GM19372 (cell line): ENCODE results near the gene CPNE5.

Experiments
- ATAC-seq: cut with Tn5 transposase; IDR thresholded peaks from one replicate; pipeline ENCODE4 v1.9.1; 2021; ENCODE audit warnings: mild to moderate bottlenecking, low read depth, moderate library complexity; ENCODE audit not compliant: unreplicated experiment

The CPNE5 gene

DNA sequence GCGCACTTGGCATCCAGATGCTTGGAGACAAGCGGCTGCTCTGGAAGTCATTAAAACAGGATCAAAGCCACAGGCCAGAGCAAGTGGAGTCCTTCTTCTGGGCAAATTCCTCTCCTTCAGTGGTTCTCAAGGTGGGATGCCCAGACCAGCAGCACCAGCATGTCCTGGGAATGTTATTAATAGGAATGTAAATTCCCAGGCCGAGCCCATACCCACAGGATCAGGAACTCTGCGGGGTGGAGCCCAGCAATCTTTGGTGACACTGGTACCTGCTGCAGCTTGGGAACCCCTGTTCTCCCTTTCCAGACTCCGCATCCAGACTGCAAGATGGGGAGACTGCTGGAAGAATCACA, 44.6 kb downstream of the CPNE5 start:
- no peak for ATAC-seq

GRCh38 chr6:36793913-36794712, 45.1 kb downstream of the CPNE5 start:
- no peak for ATAC-seq

GRCh38 chr6:36793296-36793912, 45.8 kb downstream of the CPNE5 start:
- ATAC-seq: no peak

GRCh38 chr6:36791521-36792135, 47.6 kb downstream of the CPNE5 start:
- no peak for ATAC-seq

- ATAC-seq: no peak
Observed at GRCh38 chr6:36791085-36791484, 48.2 kb downstream of the CPNE5 start.

- ATAC-seq: no peak
Observed at GRCh38 chr6:36788768-36789167, 50.5 kb downstream of the CPNE5 start.

- ATAC-seq: no peak
Observed at GRCh38 chr6:36788186-36788585, 51.1 kb downstream of the CPNE5 start.

DNA sequence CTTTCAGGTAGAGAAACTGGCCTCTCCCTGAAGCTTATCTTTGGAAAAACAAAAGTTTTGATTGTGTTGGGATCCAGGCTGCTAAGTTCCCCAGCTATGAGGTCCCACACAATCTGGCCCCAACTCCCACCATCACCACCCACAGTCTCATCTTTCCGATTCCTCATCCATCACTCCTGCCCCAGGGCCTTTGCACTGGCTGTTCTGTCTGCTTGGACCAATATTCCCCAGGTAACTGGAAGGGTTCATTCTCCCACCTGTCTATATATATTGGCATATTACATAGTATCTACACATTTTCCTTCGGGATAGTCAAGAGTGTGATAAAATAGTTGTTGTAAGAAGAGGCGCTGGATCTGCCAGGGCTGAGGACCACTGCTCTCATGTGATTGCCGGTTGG, 52.0 kb downstream of the CPNE5 start:
- no peak for ATAC-seq

DNA sequence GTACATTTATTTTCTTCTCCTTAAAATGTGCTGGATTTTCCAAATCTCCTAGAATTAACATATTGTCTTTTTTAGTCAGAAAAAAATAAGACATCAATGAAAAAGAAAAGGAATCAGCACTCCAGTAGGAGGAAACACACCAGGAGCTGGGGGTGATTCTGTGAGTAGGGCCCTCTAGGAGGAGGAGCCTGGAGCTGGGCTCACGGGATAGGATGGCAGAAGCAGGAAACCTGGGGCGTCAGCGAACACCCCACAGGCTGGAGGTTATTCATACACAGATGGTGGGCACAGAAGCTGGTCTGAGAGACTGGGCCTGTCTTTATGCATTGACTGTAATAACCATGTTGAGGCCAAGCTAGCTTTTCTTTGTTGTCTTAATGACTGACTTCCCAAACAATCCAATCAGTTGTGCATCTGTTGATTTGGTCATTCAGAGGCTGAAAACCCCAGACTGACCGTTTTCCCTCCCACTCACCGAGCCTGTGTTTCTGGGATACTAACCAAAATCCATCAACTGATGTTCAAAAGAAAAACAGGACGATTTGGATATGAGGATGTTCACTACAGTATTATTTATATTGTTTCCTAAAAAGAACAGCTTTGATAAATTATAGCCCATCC, 53.1 kb downstream of the CPNE5 start:
- no peak for ATAC-seq

GRCh38 chr6:36784376-36784636, 54.9 kb downstream of the CPNE5 start:
- no peak for ATAC-seq

- no peak for ATAC-seq
Observed at GRCh38 chr6:36783603-36784375, 55.5 kb downstream of the CPNE5 start.

- ATAC-seq: no peak
Observed at GRCh38 chr6:36781669-36782068, 57.6 kb downstream of the CPNE5 start.

DNA sequence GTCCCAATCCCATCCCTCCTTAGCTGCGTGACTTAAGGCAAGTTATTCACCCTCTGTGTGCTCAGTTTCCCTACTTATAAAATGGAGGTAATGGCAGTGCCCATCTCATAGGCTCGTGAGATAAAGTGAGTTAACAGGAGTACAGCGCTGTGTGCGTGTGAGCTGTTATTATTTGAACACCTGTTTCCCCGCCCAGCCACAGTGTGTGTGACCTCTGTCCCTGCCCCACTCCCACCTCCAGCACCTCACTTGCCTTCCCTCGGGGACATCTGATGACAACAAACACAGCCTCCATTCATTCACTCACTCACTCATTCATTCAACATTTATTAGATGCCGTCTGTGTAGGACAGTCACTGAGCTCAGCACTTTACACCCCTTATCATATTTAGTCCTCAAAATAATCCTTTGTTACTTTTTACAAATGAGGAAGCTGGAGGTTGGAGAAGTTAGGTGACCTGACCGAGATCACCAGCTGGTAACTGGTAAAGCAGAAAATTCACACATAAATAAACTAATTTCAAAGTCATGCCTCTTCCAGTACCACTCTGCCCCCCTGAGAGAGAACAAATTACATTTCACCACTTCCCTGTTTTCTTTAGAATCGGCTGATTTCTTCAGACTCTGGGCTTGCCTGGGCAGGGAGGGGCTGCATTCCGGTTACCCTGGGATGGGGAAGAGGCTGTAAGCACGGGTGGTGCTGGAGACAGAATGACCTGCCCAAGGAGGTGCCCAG, 58.6 kb downstream of the CPNE5 start:
- ATAC-seq: no peak

DNA sequence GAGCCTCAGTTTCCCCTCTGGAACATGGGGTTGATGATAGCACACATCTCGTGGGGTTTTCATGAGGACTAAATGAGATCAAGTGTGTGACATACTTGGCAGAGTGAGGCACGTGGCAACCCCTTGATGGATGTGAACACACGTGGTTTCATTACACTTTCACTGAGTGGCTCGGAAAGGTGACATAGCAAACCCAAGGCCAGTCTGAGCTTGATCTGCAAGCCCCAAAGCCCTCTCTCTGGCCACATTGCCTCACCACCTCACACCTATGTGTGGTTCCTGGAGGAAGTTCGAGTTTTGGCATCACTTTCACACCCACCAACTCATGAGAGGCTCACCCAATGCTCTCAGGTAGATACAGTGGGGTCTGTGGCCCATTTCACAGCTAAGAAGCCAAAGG, 60.0 kb downstream of the CPNE5 start:
- ATAC-seq: no peak

DNA sequence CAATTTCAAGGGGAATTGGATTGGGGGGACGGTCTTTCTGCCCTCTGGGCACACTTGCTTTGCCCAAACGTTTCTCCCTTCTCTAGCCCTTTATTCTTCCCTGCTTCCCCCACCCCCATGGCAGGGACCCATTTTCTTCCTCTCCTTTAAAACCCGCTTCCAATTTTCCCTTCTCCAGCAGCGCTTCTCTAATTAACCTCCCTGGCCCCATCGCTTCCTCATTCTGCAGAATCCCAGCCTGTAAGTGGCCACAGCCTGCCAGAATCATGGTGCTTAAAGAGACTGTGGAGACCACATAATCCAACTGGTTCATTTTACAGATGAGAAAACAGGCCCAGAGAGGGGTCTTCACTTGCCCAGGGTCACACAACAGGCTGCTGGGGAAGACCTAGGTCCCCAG, 61.4 kb downstream of the CPNE5 start:
- ATAC-seq: no peak

- ATAC-seq: no peak
Observed at GRCh38 chr6:36776167-36776566, 63.1 kb downstream of the CPNE5 start.

DNA sequence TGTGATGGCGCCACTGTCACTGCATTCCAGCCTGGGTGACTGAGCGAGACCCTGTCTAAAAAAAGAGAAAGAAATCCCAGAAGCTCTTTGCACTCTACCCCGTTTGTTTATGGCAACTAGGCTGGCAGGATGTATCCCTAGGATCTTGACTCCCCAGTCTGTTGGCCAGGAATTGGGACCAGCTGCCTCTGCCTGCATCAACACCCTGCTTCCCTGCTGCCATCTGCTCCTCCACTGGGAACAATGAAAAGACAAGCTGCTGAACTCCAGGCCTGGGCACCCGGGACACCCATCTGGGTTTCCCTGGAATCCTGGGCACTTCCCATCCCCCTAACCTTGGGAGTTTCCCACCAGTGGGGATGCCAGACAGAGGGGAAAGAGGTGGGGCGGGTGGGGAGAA, 64.9 kb downstream of the CPNE5 start:
- ATAC-seq: no peak

DNA sequence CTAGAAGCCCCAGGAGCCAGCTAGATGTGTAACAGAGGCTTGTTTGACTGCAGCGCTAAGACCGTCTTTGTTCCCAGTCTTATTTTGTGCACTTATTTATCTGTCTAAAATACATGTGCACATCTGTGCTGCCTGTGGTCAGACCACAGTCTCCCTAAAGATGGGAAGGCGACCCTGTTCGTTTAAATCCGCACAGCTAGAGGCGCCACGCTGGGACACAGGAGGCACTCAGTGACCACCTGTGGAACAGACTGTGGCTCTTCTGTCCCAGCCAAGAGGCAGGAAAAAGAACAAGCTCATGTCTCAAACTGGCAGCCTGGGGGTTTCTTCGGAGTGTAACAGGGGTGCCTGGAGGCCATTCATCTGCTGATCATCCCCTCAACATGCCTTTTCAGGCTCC, 66.8 kb downstream of the CPNE5 start:
- no peak for ATAC-seq

GRCh38 chr6:36771145-36771544, 68.1 kb downstream of the CPNE5 start:
- no peak for ATAC-seq
